ENCODE results near the gene NOMO2.
"Not testable (repeated sequence)": the region's sequence is repeated elsewhere in the genome, so short reads cannot be mapped to it uniquely, and the experiment has no call there.

DNA sequence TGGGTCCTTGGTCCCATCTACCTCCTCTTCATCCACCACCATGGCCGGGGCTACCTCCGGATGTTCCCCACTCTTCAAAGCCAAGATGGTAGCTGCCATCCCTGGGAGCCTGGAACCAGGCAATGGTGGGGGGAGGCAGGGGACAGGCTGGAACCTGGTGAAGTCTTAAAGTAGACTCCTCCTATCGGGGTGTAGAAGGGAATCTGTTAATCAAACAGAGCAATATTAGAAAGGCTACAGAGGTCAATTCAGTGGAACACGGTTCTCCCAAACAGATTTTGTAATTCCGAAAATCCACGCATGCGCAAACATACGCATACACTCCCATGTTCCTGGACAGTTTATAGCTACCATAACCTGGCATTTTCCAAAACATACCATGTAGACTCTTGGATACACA is 11.1 kb upstream of the NOMO2 start:
- TF ChIP-seq, protein P1, sequence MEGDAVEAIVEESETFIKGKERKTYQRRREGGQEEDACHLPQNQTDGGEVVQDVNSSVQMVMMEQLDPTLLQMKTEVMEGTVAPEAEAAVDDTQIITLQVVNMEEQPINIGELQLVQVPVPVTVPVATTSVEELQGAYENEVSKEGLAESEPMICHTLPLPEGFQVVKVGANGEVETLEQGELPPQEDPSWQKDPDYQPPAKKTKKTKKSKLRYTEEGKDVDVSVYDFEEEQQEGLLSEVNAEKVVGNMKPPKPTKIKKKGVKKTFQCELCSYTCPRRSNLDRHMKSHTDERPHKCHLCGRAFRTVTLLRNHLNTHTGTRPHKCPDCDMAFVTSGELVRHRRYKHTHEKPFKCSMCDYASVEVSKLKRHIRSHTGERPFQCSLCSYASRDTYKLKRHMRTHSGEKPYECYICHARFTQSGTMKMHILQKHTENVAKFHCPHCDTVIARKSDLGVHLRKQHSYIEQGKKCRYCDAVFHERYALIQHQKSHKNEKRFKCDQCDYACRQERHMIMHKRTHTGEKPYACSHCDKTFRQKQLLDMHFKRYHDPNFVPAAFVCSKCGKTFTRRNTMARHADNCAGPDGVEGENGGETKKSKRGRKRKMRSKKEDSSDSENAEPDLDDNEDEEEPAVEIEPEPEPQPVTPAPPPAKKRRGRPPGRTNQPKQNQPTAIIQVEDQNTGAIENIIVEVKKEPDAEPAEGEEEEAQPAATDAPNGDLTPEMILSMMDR (IDR thresholded peaks at IDR 0.05), result not testable (repeated sequence)
- not testable (repeated sequence) for TF ChIP-seq ZFX (IDR thresholded peaks at IDR 0.05; ENCODE audit: borderline replicate concordance)

Measured in 22Rv1 (cell line).